Fibroblast of mammary gland (primary cell): Measurements from ENCODE around the gene COL9A2.

Source experiments
- DNase-seq: peaks from one replicate; pipeline ENCODE4 v3.0.0-alpha.2; 2010; ENCODE audit warnings: low read depth
- H3K4me3 ChIP-seq: 2 replicates; pipeline ENCODE4 v1.5.1; 2011; ENCODE audit warnings: low read depth, mild to moderate bottlenecking, low read length, moderate library complexity; ENCODE audit not compliant: control insufficient read depth
- CTCF ChIP-seq: conservative IDR thresholded peaks from 2 replicates; pipeline ENCODE4 v1.5.1; 2011; ENCODE audit warnings: low read depth, low read length, inconsistent platforms; ENCODE audit not compliant: control insufficient read depth, insufficient read depth

COL9A2 gene

DNA sequence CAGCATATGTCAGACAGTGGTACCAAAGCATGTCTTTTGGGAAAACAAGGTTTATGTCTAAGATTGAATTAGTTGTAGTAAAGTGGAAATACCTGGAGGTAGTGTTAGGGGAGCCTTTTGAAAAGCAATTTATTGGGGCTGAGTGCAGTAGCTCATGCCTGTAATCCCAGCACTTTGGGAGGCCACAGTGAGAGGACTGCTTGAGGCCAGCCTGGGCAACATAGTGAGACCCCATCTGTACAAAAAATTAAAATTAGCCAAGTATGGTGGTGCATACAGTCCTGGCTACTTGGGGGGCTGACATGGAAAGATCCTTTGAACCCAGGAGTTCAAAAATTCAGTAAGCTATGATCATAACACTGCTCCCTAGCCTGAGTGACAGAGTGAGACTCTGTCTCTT lies 51.8 kb downstream of the COL9A2 start:
- no peak overlapping the region for H3K4me3 ChIP-seq
- no peak for TF ChIP-seq CTCF
- no peak for DNase-seq

DNA sequence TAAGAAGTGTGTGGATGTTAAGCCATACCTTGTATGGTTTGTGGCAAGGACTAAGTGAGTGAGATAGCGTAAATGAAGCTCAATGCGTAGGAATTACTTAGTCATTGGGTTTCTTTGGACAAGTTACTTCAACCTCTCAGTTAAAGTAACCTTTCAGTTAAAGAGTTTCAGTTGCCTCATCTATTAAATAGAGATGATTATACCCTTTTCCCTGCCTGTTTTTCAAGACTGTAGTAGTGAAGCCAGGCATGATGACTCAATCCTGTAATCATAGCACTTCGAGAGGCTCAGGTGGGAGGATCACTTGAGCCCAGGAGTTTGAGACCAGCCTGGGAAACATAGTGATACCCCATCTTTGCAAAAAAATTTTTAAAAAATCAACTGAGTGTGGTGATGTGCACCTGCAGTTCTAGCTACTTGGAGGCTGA lies 52.7 kb downstream of the COL9A2 start:
- no peak for TF ChIP-seq CTCF
- peak; percentile 25 for DNase-seq
- no peak overlapping the region for H3K4me3 ChIP-seq

- peak; percentile 31 for DNase-seq
- peak overlapping the region; percentile 97 for H3K4me3 ChIP-seq
- no peak for TF ChIP-seq CTCF
These were observed 58.7 kb downstream of the COL9A2 start for GRCh38 chr1:40258445-40258769.

DNA sequence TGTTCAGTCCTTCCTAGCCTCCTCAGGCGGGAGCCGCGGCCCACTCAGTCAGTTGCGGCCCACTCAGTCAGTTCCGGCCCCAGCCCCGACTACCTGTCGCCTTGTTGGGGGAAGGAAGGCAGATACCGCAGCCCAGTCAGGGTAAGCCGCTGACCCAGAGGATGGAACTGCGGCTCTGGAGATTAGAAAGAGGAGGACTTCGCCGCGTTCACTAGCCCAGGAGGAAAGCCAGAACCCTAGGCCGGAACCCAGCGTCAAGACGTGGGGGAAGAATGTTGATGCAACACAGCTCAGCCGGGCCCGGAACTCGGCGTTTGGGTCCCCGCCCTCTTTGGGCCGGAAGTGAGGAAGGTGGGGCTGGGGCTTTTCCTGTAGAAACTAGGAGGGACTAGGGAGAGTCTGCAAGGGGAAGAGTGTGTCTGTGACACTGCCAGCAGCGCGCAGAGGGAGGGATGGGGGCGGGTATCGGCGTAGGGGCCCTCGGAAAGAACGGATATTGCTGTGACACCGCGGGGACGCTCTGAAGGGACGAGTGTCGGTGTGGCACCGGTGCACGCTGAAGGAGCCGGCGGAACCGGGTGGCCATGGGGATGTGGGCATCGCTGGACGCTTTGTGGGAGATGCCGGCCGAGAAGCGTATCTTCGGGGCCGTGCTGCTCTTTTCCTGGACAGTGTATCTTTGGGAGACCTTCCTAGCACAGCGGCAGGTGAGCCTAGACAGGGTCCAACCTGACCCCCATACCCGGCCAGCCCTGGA lies 59.2 kb downstream of the COL9A2 start, which contains the start of gene ZMPSTE24:
Gene ZMPSTE24 (plus strand): TSS at position 549 of the 757 bp plus-strand sequence. CDS start 36 bp downstream, at position 585.
- peak within 1 kb of the TSS; percentile 97 for H3K4me3 ChIP-seq
- TF ChIP-seq CTCF, result no peak
- DNase-seq, result peak; percentile 97

GRCh38 chr1:40257313-40257687 lies 59.8 kb downstream of the COL9A2 start:
- no peak for TF ChIP-seq CTCF
- DNase-seq, result no peak
- peak overlapping the region; percentile 97 for H3K4me3 ChIP-seq

- no peak for DNase-seq
- H3K4me3 ChIP-seq, result peak overlapping the region; percentile 97
- TF ChIP-seq CTCF, result no peak
These were observed 60.5 kb downstream of the COL9A2 start for GRCh38 chr1:40256401-40257084.
